GM21723 (cell line): Measurements from ENCODE around the gene VAMP7.
"Not testable (repeated sequence)": the region's sequence is repeated elsewhere in the genome, so short reads cannot be mapped to it uniquely, and the experiment has no call there.

Experiments
- ATAC-seq: cut with Tn5 transposase; IDR thresholded peaks from one replicate; pipeline ENCODE4 v1.9.1; 2021; ENCODE audit warnings: mild to moderate bottlenecking, moderate library complexity; ENCODE audit not compliant: unreplicated experiment

VAMP7 gene

DNA sequence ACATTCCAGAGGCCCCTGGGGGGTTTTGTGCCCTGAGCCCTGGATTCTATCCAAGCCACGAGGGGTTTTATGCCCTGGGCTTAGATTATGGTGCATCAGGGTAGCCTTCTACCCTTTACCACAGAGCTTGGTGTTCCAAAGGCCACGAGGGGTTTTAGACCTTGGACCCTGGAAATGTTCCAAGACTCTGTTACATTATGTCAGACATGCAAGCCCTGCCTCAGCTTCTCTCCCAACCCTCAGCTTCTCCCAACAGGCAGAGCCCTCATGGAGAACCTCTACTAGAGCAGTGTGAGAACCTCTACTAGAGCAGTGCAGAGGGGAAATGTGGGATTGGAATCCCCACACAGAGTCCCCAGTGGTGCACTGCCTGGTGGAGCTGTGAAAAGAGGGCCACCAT lies 105.8 kb downstream of the VAMP7 start:
- not testable (repeated sequence) for ATAC-seq

DNA sequence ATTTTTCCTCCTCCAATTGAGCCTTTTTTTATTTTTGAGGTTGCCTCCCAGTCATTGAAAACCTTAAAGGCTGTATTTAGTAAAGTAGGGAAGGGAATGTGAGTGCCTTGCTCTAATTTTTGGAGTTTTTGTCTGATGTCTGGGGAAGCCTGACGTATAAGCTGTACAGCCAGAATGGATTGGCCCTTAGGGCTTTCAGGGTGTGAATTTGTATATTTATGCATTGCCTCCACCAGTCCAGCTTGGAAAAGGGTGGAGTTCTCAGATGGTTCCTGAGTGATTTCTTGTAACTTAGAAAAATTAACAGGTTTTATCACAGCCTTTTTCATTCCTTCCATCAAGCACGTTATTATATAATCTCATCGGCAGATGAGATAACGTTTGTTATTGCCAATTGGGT lies 107.7 kb downstream of the VAMP7 start:
- ATAC-seq = no peak
